ENCODE results near the gene COL10A1. TPM values are rescaled to one million over a fixed set of nuclear protein-coding genes. Genes with fewer than 3 reads are reported as not detected.

The COL10A1 gene
- polyA plus RNA-seq, 2 of the 4 experiments (the other 2 are of a cell fraction) = not detected

GRCh38 chr6:116152620-116153019, 26.7 kb upstream of the COL10A1 start:
- Histone ChIP-seq H3K4me1 (no peaks in the 10 kb centered on the region), H3K4me2 (no peak overlapping the region), H3K27ac (no peak overlapping the region), H3K9me3 (no peaks in the 10 kb centered on the region), H3K4me3 (no peak overlapping the region)
- POLR2A ChIA-PET = no interaction called here
- CTCF ChIA-PET = no interaction called here
- TF ChIP-seq HOXB5 (CRISPR knock-in tag; IDR thresholded peaks at IDR 0.05) (no peak), FOSB (CRISPR knock-in tag; IDR thresholded peaks at IDR 0.05) (no peak), HDAC2 (IDR thresholded peaks at IDR 0.05) (no peak), PHF8 (IDR thresholded peaks at IDR 0.05; ENCODE audit: borderline replicate concordance, low read depth) (no peak), POLR2AphosphoS2 (conservative IDR thresholded peaks at IDR 0.05; ENCODE audit: low read length) (no peak), MAFK (IDR thresholded peaks at IDR 0.05; ENCODE audit: partially characterized antibody) (no peak), EHMT2 (IDR thresholded peaks at IDR 0.05; ENCODE audit: low read depth) (no peak), TFCP2L1 (CRISPR knock-in tag; IDR thresholded peaks at IDR 0.05) (no peak), RCOR1 (IDR thresholded peaks at IDR 0.05; ENCODE audit: low read depth, low read length) (no peak), KDM1A (IDR thresholded peaks at IDR 0.05; ENCODE audit: low read depth) (no peak), RFX5 (IDR thresholded peaks at IDR 0.05) (no peak), ZNF302 (CRISPR knock-in tag; IDR thresholded peaks at IDR 0.05) (no peak), ZC3H11A (IDR thresholded peaks at IDR 0.05) (no peak), FOSL2 (IDR thresholded peaks at IDR 0.05) (no peak), FOSL2 (CRISPR knock-in tag; IDR thresholded peaks at IDR 0.05) (no peak)
- TF ChIP-seq, protein P1, sequence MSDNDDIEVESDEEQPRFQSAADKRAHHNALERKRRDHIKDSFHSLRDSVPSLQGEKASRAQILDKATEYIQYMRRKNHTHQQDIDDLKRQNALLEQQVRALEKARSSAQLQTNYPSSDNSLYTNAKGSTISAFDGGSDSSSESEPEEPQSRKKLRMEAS (IDR thresholded peaks at IDR 0.05) = no peak
- TF ChIP-seq, protein P2, sequence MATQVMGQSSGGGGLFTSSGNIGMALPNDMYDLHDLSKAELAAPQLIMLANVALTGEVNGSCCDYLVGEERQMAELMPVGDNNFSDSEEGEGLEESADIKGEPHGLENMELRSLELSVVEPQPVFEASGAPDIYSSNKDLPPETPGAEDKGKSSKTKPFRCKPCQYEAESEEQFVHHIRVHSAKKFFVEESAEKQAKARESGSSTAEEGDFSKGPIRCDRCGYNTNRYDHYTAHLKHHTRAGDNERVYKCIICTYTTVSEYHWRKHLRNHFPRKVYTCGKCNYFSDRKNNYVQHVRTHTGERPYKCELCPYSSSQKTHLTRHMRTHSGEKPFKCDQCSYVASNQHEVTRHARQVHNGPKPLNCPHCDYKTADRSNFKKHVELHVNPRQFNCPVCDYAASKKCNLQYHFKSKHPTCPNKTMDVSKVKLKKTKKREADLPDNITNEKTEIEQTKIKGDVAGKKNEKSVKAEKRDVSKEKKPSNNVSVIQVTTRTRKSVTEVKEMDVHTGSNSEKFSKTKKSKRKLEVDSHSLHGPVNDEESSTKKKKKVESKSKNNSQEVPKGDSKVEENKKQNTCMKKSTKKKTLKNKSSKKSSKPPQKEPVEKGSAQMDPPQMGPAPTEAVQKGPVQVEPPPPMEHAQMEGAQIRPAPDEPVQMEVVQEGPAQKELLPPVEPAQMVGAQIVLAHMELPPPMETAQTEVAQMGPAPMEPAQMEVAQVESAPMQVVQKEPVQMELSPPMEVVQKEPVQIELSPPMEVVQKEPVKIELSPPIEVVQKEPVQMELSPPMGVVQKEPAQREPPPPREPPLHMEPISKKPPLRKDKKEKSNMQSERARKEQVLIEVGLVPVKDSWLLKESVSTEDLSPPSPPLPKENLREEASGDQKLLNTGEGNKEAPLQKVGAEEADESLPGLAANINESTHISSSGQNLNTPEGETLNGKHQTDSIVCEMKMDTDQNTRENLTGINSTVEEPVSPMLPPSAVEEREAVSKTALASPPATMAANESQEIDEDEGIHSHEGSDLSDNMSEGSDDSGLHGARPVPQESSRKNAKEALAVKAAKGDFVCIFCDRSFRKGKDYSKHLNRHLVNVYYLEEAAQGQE (IDR thresholded peaks at IDR 0.05) = no peak
- no peak for FAIRE-seq
- no peak for ATAC-seq
- DNase-seq (ENCODE audit: low read depth in 1 of 2, low spot score in 1 of 2) = no peak
- WGBS (ENCODE audit: missing lambda C conversion rate) = 75% methylated on average over 1 of the region's 1 CpG

DNA sequence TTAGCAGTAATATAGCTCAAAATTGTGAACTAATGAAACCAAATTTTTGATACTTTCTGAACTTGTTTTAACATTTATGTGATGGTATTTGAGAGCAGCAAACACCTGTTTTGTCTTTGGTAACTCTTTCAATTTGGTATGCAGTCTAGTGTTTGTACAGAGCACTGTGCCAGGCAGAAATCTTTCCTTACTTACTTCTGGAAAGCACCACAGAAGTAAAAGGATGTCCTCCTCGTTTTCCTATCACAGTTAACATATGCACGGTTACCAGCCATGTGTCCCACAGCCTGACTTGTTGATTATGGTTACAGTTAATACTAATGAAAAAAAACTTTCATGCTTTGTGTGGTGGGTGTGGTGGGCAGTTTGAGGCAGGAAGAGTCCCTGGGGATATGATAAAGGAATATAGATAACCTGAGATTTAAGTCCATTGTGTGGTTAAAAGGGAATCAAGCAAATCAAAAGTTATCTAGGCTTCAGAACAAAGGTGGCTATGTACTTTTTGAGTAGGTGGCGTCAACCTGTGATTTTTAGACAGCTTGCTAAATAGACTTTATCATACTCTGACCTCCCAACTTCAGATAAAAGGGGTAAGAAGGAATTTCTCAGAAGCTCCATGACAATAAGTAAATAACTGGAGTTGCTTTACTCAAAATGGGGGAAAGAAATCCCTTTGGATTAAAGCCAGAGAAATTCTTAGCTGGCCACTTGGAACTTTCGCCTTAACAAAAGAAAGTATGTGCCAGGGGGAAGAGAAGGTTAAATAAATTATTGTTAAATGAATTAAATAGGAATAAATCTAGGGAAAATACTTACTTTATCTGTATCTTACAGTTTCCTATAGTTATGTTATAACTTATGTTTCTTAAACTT, 20.1 kb upstream of the COL10A1 start:
- no peak overlapping the region for H3K4me2 ChIP-seq
- ATAC-seq (no peak), FAIRE-seq (no peak), DNase-seq (ENCODE audit: low read depth in 1 of 2, low spot score in 1 of 2) (no peak)
- no peak overlapping the region for H3K4me3 ChIP-seq
- H3K9me3 ChIP-seq = no peaks in the 10 kb centered on the region
- TF ChIP-seq, protein P3, sequence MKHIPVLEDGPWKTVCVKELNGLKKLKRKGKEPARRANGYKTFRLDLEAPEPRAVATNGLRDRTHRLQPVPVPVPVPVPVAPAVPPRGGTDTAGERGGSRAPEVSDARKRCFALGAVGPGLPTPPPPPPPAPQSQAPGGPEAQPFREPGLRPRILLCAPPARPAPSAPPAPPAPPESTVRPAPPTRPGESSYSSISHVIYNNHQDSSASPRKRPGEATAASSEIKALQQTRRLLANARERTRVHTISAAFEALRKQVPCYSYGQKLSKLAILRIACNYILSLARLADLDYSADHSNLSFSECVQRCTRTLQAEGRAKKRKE (CRISPR knock-in tag; IDR thresholded peaks at IDR 0.05; ENCODE audit: low read depth) = no peak
- TF ChIP-seq NPAS2 (CRISPR knock-in tag; IDR thresholded peaks at IDR 0.05; ENCODE audit: borderline replicate concordance) (no peak), RNF2 (IDR thresholded peaks at IDR 0.05; ENCODE audit: borderline replicate concordance, low read depth) (no peak), RCOR1 (IDR thresholded peaks at IDR 0.05; ENCODE audit: low read depth, low read length) (no peak), KDM1A (IDR thresholded peaks at IDR 0.05; ENCODE audit: low read depth) (no peak), GATA3 (IDR thresholded peaks at IDR 0.05; ENCODE audit: borderline replicate concordance) (no peak), ESRRA (IDR thresholded peaks at IDR 0.05; ENCODE audit: borderline replicate concordance, low read length) (no peak), KDM5A (IDR thresholded peaks at IDR 0.05) (no peak), EHMT2 (IDR thresholded peaks at IDR 0.05; ENCODE audit: low read depth) (no peak), RARB (CRISPR knock-in tag; IDR thresholded peaks at IDR 0.05) (no peak), ELK1 (IDR thresholded peaks at IDR 0.05; ENCODE audit: low read depth, low read length) (no peak), FOSL2 (IDR thresholded peaks at IDR 0.05) (no peak), FOSL2 (CRISPR knock-in tag; IDR thresholded peaks at IDR 0.05) (no peak), HOXB13 (CRISPR knock-in tag; IDR thresholded peaks at IDR 0.05; ENCODE audit: low read depth) (no peak), ZSCAN20 (CRISPR knock-in tag; IDR thresholded peaks at IDR 0.05) (no peak), ZNF302 (CRISPR knock-in tag; IDR thresholded peaks at IDR 0.05) (no peak), CBX2 (IDR thresholded peaks at IDR 0.05; ENCODE audit: borderline replicate concordance, low read depth) (no peak), TP53 (CRISPR knock-in tag; IDR thresholded peaks at IDR 0.05) (no peak), CHD4 (IDR thresholded peaks at IDR 0.05; ENCODE audit: borderline replicate concordance) (no peak), EHF (CRISPR knock-in tag; IDR thresholded peaks at IDR 0.05) (no peak), POLR2A (IDR thresholded peaks at IDR 0.05; ENCODE audit: low read length) (no peak)
- 86% methylated on average over 4 of the region's 4 CpGs for WGBS (ENCODE audit: missing lambda C conversion rate)
- H3K27ac ChIP-seq = no peak overlapping the region
- POLR2A ChIA-PET = no interaction called here
- CTCF ChIA-PET = no interaction called here
- no peaks in the 10 kb centered on the region for H3K4me1 ChIP-seq

All from A549 (cell line).